Small intestine (tissue), 7 donors: Measurements from ENCODE around the gene PHACTR3. TPM values are rescaled to one million over a fixed set of nuclear protein-coding genes. Genes with fewer than 3 reads are reported as not detected.
A peak's percentile ranks its signal among the peaks of the same experiment; 100 is the strongest.

Experiments
- DNase-seq, 2 donors: peaks; one replicate each; pipeline versions ENCODE4 v3.0.0 to v3.0.0-alpha.2; 2013
- FAIRE-seq: peaks from 2 replicates; lab custom pipeline; 2012; peaks lifted over from hg19 to GRCh38; lab: Jason Lieb, UNC
- H3K27ac ChIP-seq, 3 donors: one replicate each; pipeline ENCODE4 v1.5.1; 2013; ENCODE audit warnings: low read length in 2 of 3, mild to moderate bottlenecking in 2 of 3, control low read depth in 1 of 3, inconsistent platforms in 1 of 3, low read depth in 1 of 3, moderate library complexity in 1 of 3
- H3K27me3 ChIP-seq, 3 donors: one replicate each; pipeline ENCODE4 v1.6.1; 2013; ENCODE audit warnings: low read length in 3 of 3, inconsistent platforms in 1 of 3; ENCODE audit not compliant: control insufficient read depth in 3 of 3, insufficient read depth in 3 of 3
- H3K36me3 ChIP-seq, 3 donors: one replicate each; pipeline ENCODE4 v1.6.1; 2013; ENCODE audit warnings: low read length in 3 of 3, inconsistent platforms in 1 of 3, low read depth in 1 of 3, mild to moderate bottlenecking in 1 of 3, moderate library complexity in 1 of 3; ENCODE audit not compliant: control insufficient read depth in 3 of 3, insufficient read depth in 2 of 3
- H3K4me1 ChIP-seq, 3 donors: one replicate each; pipeline ENCODE4 v1.6.1; 2013; ENCODE audit warnings: low read length in 2 of 3, inconsistent platforms in 1 of 3, low read depth in 1 of 3, mild to moderate bottlenecking in 1 of 3, moderate library complexity in 1 of 3; ENCODE audit not compliant: control insufficient read depth in 3 of 3, insufficient read depth in 2 of 3
- H3K4me3 ChIP-seq, 3 donors: one replicate each; pipeline ENCODE4 v1.5.1; 2013; ENCODE audit warnings: low read length in 3 of 3, control low read depth in 1 of 3, inconsistent platforms in 1 of 3, low read depth in 1 of 3, mild to moderate bottlenecking in 1 of 3, moderate library complexity in 1 of 3
- H3K9me3 ChIP-seq, 2 donors: one replicate each; pipeline ENCODE4 v1.6.1; 2013; ENCODE audit warnings: low read depth in 1 of 2, low read length in 1 of 2; ENCODE audit not compliant: control insufficient read depth in 2 of 2, insufficient read depth in 1 of 2
- WGBS, 3 donors: extraction: QIAGEN DNeasy Blood & Tissue Kit; methylation state at CpG; one replicate each; pipeline ENCODE4 v1.1.7; 2013; 5-methylcytosine and 5-hydroxymethylcytosine counted together
- polyA plus RNA-seq, 4 donors: library from polyadenylated mRNA; stranded (reverse) in 3 of 4; unstranded in 1 of 4; fragments of 200-250 nt in 3 of 4; fragments of 120-200 nt in 1 of 4; gene quantifications; one replicate each; pipeline versions ENCODE4 v1.2.1 to v1.2.3, GENCODE V29; 2013
- donor health status: healthy with polysubstance abuse.
- donor health status: control.
- donor health status: control.
- donor health status: Bipolar disorder and iron deficiency.
- donor health status: healthy.

Gene PHACTR3
- polyA plus RNA-seq, 4 donors = 1.9 to 7.1 (median 4.9) TPM

DNA sequence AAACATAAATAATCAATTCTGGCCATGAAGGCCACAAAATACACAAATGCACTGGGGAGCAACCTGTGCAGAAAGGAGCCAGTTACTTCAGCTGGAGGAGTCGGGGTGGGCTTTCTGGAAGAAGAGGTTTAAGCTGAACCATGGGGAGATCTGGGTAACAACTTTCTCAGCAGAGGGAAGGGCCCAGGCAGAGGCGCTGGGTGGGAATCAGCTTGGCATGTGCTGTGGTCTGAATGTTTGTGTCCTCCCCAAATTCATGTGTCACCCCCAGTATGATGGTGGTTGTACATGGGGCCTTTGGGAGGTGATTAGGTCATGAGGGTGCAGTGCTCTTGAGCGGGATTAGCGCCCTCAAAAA lies 221.2 kb downstream of the PHACTR3 start:
- no peaks in the 10 kb centered on the region for H3K9me3 ChIP-seq
- H3K27me3 ChIP-seq = no peaks in the 10 kb centered on the region
- peak overlapping the region in 2 of 3 donors; percentile 36 to 95 for H3K27ac ChIP-seq
- H3K4me1 ChIP-seq = peaks cover 4 to 32% (median 11%) of the 10 kb centered on the region in 3 donors
- DNase-seq (no peak), FAIRE-seq (no peak)
- no peaks in the 10 kb centered on the region for H3K36me3 ChIP-seq
- WGBS, 3 donors = 91 to 95% (median 92%) methylated on average over 4 of the region's 4 CpGs
- H3K4me3 ChIP-seq = no peak overlapping the region

DNA sequence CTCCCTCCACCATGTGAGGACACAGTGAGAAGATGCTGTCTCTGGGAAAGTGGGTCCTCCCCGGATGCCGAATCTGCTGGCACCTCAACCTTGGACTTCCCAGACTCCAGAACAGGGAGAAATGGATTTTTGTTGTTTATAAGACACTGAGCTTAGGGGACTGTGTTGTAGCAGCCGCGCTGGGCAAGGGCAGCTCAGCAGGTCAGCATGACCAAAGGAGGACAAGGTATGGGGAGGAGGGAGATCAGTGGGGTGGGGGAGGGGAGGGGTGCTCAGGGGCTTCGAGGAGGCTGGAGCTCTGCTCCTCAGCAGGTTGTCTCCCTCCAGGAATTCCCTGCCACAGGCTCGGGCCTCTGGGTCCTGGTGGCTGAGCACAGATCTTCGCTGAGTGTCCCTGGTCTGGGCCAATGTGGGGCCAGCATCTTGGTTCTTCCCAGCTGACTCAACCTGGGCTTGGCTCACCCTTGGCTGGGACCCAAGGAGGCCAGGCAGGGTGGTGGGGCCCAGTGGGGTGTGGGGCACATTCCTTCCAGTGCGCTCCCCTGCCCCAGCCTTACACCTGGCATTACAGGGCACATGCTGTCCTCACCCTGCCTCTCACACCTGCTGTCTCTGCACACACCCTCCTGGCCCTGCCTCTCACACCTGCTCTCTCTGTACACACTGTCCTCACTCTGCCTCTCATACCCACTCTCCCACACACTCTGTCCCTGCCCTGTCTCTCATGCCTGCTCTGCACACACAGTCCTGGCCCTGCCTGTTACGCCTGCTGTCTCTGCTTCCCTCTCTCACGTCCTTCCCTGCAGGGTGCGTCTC lies 221.8 kb downstream of the PHACTR3 start:
- no peak for FAIRE-seq
- peak overlapping the region; percentile 54 to 95 (median 90) for H3K27ac ChIP-seq
- no peaks in the 10 kb centered on the region for H3K9me3 ChIP-seq
- WGBS, 3 donors = 35 to 65% (median 36%) methylated on average over 11 of the region's 11 CpGs
- DNase-seq = peak; percentile 92 to 99
- no peaks in the 10 kb centered on the region for H3K36me3 ChIP-seq
- H3K4me1 ChIP-seq = peaks cover 4 to 37% (median 11%) of the 10 kb centered on the region in 3 donors
- no peak overlapping the region for H3K4me3 ChIP-seq
- no peaks in the 10 kb centered on the region for H3K27me3 ChIP-seq

DNA sequence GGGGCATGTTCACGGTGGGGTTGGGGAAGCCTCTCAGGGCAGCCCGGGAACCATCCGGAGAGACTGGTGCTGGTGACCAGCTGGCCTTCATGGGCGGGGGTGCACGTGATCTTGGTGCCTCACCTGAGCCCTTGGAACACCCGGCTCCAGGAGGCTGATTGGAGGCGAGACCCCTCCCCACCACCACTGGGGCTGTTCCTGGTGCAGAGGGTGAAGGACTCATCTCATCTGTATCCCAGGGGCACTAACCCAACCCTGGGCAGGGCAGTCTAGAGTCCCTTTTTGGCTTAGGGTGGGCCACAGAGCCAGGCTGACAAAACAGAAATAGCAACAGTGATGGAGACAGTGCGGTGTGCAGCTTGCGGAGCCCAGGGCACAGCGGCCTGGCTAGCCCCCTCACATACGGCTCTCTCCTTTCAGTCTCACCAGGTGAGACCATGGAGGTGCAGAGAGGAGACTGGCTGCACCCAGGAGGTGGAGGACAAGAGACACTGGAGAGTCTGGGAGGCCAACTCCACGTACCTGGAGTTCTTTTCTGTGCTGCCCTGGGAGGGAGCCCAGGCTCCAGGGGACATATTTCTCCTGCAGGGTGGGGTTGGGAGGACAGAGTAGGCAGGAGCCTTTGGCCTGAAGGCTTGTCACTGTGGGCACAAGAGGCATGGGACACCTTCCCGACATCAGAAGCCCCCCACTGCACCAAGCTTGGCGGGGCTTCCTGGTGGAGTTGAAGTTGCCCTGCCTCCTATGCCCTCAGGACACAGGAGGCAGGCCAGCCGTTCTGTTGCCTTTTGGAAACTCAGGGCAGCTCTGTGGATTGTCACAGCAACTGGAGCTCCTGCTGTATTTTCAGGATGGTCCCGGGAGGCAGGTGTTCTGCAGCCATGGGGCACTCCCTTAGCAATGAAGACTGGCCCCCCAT lies 223.1 kb downstream of the PHACTR3 start:
- WGBS, 3 donors = 41 to 72% (median 52%) methylated on average over 16 of the region's 16 CpGs
- Histone ChIP-seq H3K9me3 (no peaks in the 10 kb centered on the region), H3K4me3 (no peak overlapping the region), H3K27me3 (no peaks in the 10 kb centered on the region), H3K36me3 (no peaks in the 10 kb centered on the region), H3K27ac (peak overlapping the region; percentile 54 to 95 (median 90)), H3K4me1 (peaks cover 4 to 45% (median 11%) of the 10 kb centered on the region in 3 donors)
- FAIRE-seq (no peak), DNase-seq (peak in 1 of 2 donors; percentile 43)

DNA sequence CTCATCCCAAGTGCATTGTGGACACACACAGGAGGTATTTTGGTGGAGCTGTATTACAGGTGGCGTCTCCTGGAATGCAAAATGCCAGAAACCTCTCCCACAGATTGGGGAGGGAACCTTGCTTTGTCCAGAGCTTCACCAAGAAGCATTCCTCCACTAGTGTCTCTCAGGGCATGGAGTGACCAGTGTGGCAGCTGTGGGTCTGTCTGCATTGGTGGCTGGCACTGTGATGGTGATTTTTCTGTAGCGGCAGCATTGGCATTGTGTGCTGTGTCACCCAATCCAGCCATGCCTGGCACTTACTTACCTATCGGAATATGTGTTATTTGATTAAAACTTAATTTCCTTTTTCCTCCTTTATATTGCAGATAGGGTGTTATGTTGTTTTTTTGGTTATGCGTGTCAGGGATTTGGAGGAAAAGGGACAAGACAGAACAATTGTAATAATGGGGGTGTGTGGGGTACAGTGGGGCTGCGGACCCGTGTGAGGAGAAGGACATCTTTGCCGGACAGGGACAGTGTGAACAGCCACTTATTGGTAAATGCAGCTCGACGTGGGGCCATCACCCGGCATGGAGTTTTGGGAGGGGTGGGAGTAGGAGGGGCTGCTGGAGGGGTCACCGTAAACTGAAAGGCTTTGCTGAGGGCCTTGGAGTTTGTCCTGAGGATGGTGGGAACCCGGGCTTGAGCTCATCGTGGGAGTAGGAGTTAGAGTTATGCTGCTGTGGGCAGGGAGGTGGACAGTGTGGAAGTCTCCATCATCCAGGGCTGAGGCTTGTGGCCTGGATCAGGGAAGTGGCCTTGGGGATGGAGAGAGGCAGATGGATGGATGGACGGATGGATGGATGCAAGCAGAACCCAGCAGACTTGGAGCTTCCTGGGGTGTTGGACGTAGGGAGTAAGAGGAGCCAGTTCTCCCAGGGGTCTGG lies 224.0 kb downstream of the PHACTR3 start:
- no peak for FAIRE-seq
- 83 to 90% (median 89%) methylated on average over 15 of the region's 15 CpGs for WGBS, 3 donors
- no peak for DNase-seq
- Histone ChIP-seq H3K4me1 (peaks cover 4 to 45% (median 11%) of the 10 kb centered on the region in 3 donors), H3K27me3 (no peaks in the 10 kb centered on the region), H3K27ac (no peak overlapping the region), H3K36me3 (no peaks in the 10 kb centered on the region), H3K9me3 (no peaks in the 10 kb centered on the region), H3K4me3 (no peak overlapping the region)

DNA sequence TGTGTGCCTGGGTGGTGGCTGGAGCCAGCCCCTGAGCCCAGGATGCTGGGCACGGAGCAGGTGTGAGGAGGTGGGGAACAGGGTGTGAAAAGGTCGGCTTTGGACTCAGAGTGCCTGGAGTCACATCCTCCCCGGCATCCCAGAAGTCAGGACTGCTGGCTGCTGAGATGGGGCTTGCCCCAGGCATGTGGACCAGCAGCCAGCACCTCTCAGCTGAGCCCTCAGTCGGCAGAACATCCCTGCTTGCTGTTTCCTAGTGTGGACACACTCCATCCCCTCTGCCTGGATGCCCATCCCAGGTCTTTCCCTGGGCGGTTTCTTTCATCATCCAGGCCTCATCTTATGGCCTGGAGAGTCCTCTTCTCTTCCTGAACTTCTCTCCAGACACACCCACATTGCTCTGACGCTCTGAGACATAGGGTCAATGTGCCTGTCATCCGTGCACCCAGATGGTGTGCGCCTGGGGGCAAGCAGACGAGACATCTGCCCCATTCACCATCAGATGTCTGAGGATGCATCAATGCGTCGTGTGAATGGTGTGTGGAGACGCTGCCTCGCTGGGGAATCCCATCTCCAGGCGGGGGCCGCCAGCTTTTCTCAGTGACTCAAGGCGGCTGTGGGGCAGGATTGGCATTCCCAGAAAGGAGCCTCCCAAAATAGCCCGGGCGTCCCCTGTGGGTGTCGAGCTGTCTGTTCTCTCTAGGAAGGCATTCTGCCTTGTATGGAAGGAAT lies 224.9 kb downstream of the PHACTR3 start:
- DNase-seq = no peak
- no peak for FAIRE-seq
- Histone ChIP-seq H3K4me1 (peaks cover 4 to 45% (median 11%) of the 10 kb centered on the region in 3 donors), H3K9me3 (no peaks in the 10 kb centered on the region), H3K36me3 (no peaks in the 10 kb centered on the region), H3K27ac (no peak overlapping the region), H3K4me3 (no peak overlapping the region), H3K27me3 (peaks cover 0 to 7% (median 0%) of the 10 kb centered on the region in 3 donors)
- WGBS, 3 donors = 79 to 87% (median 84%) methylated on average over 19 of the region's 19 CpGs

GRCh38 chr20:59829786-59830664 lies 225.7 kb downstream of the PHACTR3 start:
- DNase-seq = no peak
- no peak overlapping the region for H3K4me3 ChIP-seq
- no peak overlapping the region for H3K27ac ChIP-seq
- peaks cover 2 to 42% (median 10%) of the 10 kb centered on the region in 3 donors for H3K4me1 ChIP-seq
- H3K9me3 ChIP-seq = no peaks in the 10 kb centered on the region
- H3K27me3 ChIP-seq = peaks cover 0 to 7% (median 0%) of the 10 kb centered on the region in 3 donors
- no peak for FAIRE-seq
- H3K36me3 ChIP-seq = no peaks in the 10 kb centered on the region
- 73 to 80% (median 77%) methylated on average over 12 of the region's 12 CpGs for WGBS, 3 donors

DNA sequence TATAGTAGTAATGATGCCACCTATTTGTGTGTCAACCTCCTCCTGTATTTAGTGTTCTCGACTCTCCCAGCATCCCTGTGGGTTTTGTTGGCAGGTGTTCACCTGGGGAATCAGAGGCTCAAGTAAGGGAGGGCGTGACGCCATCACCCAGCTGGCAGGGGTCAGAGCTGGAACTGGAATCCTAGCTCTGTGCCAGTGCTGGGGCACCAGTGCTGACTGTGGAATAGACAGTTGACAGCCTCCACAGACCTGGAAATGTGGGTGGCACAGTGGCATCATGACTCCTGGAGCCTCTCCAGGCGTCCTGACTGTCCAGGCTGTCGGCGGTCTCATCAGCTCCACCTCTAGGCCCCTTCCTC lies 226.3 kb downstream of the PHACTR3 start:
- FAIRE-seq (no peak), DNase-seq (no peak)
- H3K4me1 ChIP-seq = peaks cover 6 to 37% (median 8%) of the 10 kb centered on the region in 3 donors
- H3K27ac ChIP-seq = peak overlapping the region in 1 of 3 donors; percentile 33
- H3K9me3 ChIP-seq = no peaks in the 10 kb centered on the region
- H3K27me3 ChIP-seq = peaks cover 0 to 7% (median 0%) of the 10 kb centered on the region in 3 donors
- WGBS, 3 donors = 20 to 57% (median 41%) methylated on average over 6 of the region's 6 CpGs
- no peak overlapping the region for H3K4me3 ChIP-seq
- no peaks in the 10 kb centered on the region for H3K36me3 ChIP-seq
